ENCODE data around the gene NOM1.

Gene NOM1

GRCh38 chr7:156985101-156985992, 35.8 kb downstream of the NOM1 start:
- DNase-seq = no peak

- no peak for DNase-seq
These were observed 36.9 kb downstream of the NOM1 start for GRCh38 chr7:156986378-156986777.

GRCh38 chr7:156988343-156989185, 39.1 kb downstream of the NOM1 start:
- no peak for DNase-seq

GRCh38 chr7:156989766-156990535, 40.4 kb downstream of the NOM1 start:
- no peak for DNase-seq

- DNase-seq = no peak
These were observed 43.8 kb downstream of the NOM1 start for GRCh38 chr7:156993021-156993924.

GRCh38 chr7:156993925-156994235, 44.4 kb downstream of the NOM1 start:
- no peak for DNase-seq

- DNase-seq = no peak
These were observed 44.9 kb downstream of the NOM1 start for GRCh38 chr7:156994417-156994816.

GRCh38 chr7:156998988-156999957, 49.8 kb downstream of the NOM1 start:
- no peak for DNase-seq

- no peak for DNase-seq
These were observed 50.6 kb downstream of the NOM1 start for GRCh38 chr7:156999958-157000726.

- DNase-seq = no peak
These were observed 51.5 kb downstream of the NOM1 start for GRCh38 chr7:157000741-157001653.

- DNase-seq = no peak
These were observed 52.7 kb downstream of the NOM1 start for GRCh38 chr7:157001920-157002818.

GRCh38 chr7:157002819-157003421, 53.4 kb downstream of the NOM1 start:
- no peak for DNase-seq

- DNase-seq = no peak
These were observed 53.9 kb downstream of the NOM1 start for GRCh38 chr7:157003445-157003755.

GRCh38 chr7:157003756-157004520, 54.4 kb downstream of the NOM1 start:
- DNase-seq = no peak

- DNase-seq = no peak
These were observed 55.3 kb downstream of the NOM1 start for GRCh38 chr7:157004521-157005455.
